AML-193 (cell line): ENCODE results near the gene OR4K5.
A peak's percentile ranks its signal among the peaks of the same experiment; 100 is the strongest.
"Not testable (repeated sequence)": the region's sequence is repeated elsewhere in the genome, so short reads cannot be mapped to it uniquely, and the experiment has no call there.

Source experiments
- DNase-seq, 2 experiments: peaks; one replicate each; lab custom pipeline; 2025; lab: John Stamatoyannopoulos, UW

OR4K5 gene

GRCh38 chr14:19920021-19920657 is at the start of gene OR4K5:
OR4K5 (plus strand) TSS chr14:19920607; CDS start chr14:19920607, 0 bp downstream.
- DNase-seq, result no peak

- no peak for DNase-seq
Measured at GRCh38 chr14:19873178-19873577, 47.2 kb upstream of the OR4K5 start.

- DNase-seq, result no peak
Measured at GRCh38 chr14:19874842-19875241, 45.6 kb upstream of the OR4K5 start, which contains the start of gene OR4K2. OR4K2 (plus strand) TSS chr14:19875142; CDS start chr14:19876268, 1,126 bp downstream.

GRCh38 chr14:19878029-19878642 is 42.3 kb upstream of the OR4K5 start:
- peak; percentile 4 to 13 for DNase-seq

GRCh38 chr14:19895282-19895681 is 25.1 kb upstream of the OR4K5 start:
- DNase-seq, result no peak

- DNase-seq, result no peak
Measured at GRCh38 chr14:19900999-19901398, 19.4 kb upstream of the OR4K5 start.

- DNase-seq, result peak; percentile 9 to 18
Measured at GRCh38 chr14:19902409-19902808, 18.0 kb upstream of the OR4K5 start.

GRCh38 chr14:19906665-19907064 is 13.7 kb upstream of the OR4K5 start:
- no peak for DNase-seq

GRCh38 chr14:19911114-19911513 is 9.3 kb upstream of the OR4K5 start:
- no peak for DNase-seq

GRCh38 chr14:19917243-19917642 is 3.2 kb upstream of the OR4K5 start:
- DNase-seq, result no peak

GRCh38 chr14:19917955-19918518 is 2.4 kb upstream of the OR4K5 start:
- DNase-seq, result no peak

- DNase-seq, result no peak
Measured at GRCh38 chr14:19918553-19919264, 1.7 kb upstream of the OR4K5 start.

- no peak for DNase-seq
Measured at GRCh38 chr14:19930617-19931016, 10.2 kb downstream of the OR4K5 start, which contains the start of gene OR4K1. OR4K1 (plus strand) TSS chr14:19930917; CDS start chr14:19935667, 4,750 bp downstream.

- no peak for DNase-seq
Measured at GRCh38 chr14:19941668-19942067, 21.3 kb downstream of the OR4K5 start.

- no peak for DNase-seq
Measured at GRCh38 chr14:19947413-19948090, 27.1 kb downstream of the OR4K5 start.

- DNase-seq, result no peak
Measured at GRCh38 chr14:19949218-19949617, 28.8 kb downstream of the OR4K5 start.

GRCh38 chr14:19969735-19970134 is 49.3 kb downstream of the OR4K5 start:
- DNase-seq, result not testable (repeated sequence)
